Fibroblast of villous mesenchyme (primary cell): ENCODE measurements around the gene USP4. TPM values are rescaled to one million over a fixed set of nuclear protein-coding genes. Genes with fewer than 3 reads are reported as not detected.

Source experiments
- DNase-seq: peaks from one replicate; pipeline ENCODE4 v3.0.0-alpha.2; 2010; ENCODE audit warnings: low read depth
- H3K4me3 ChIP-seq: 2 replicates; pipeline ENCODE4 v1.5.1; 2011; ENCODE audit warnings: low read depth, mild to moderate bottlenecking, low read length
- CTCF ChIP-seq: IDR thresholded peaks from 2 replicates; pipeline ENCODE4 v1.5.1; 2012; ENCODE audit warnings: low read depth, mild to moderate bottlenecking, low read length; ENCODE audit not compliant: insufficient read depth
- total RNA-seq: library from RNA; depleted of rRNA; stranded (reverse); fragments of >200 nt; gene quantifications from 2 replicates; pipeline ENCODE4 v1.2.3, GENCODE V29; 2012

Gene USP4
- total RNA-seq, 1 donor = 23.3 TPM

- no peak for DNase-seq
- H3K4me3 ChIP-seq = no peak overlapping the region
- TF ChIP-seq CTCF = no peak
These were observed 25.8 kb downstream of the USP4 start for GRCh38 chr3:49313896-49314688.

- H3K4me3 ChIP-seq = no peak overlapping the region
- no peak for TF ChIP-seq CTCF
- DNase-seq = no peak
These were observed 28.6 kb downstream of the USP4 start for GRCh38 chr3:49311283-49311682.

- no peak for DNase-seq
- no peak overlapping the region for H3K4me3 ChIP-seq
- TF ChIP-seq CTCF = no peak
These were observed 29.2 kb downstream of the USP4 start for GRCh38 chr3:49310677-49311076.

- no peak overlapping the region for H3K4me3 ChIP-seq
- DNase-seq = no peak
- no peak for TF ChIP-seq CTCF
These were observed 34.2 kb downstream of the USP4 start for GRCh38 chr3:49305608-49306007.

- DNase-seq = no peak
- no peak for TF ChIP-seq CTCF
- no peak overlapping the region for H3K4me3 ChIP-seq
These were observed 37.2 kb downstream of the USP4 start for GRCh38 chr3:49302613-49303012.

- no peak overlapping the region for H3K4me3 ChIP-seq
- TF ChIP-seq CTCF = no peak
- no peak for DNase-seq
These were observed 39.3 kb downstream of the USP4 start for GRCh38 chr3:49300595-49300994.

- no peak for DNase-seq
- TF ChIP-seq CTCF = no peak
- H3K4me3 ChIP-seq = no peak overlapping the region
These were observed 41.3 kb downstream of the USP4 start for GRCh38 chr3:49298511-49298910.
